K562 (cell line): Measurements from ENCODE around the gene GPRIN1. TPM values are rescaled to one million over a fixed set of nuclear protein-coding genes. Genes with fewer than 3 reads are reported as not detected.

Experiments
- ATAC-seq: fragments of 200-7000 bp; cut with Tn5 transposase; 3 replicates; pipeline ENCODE4 v1.9.1; 2020; ENCODE audit warnings: moderate library complexity
- BruUV-seq: library from RNA; stranded (reverse); fragments of 400-500 nt; replicated peaks from 2 replicates; lab custom pipeline; 2021; lab: Mats Ljungman, UMichigan
- CTCF ChIA-PET: fragments of 300-600 bp; formaldehyde crosslinking; extraction: SDS; loops from one replicate; lab custom pipeline; 2021; ENCODE audit warnings: low intra/inter-chr PET ratio; lab: Yijun Ruan, JAX
- POLR2A ChIA-PET: fragments of 300-600, 350-650 bp; sonication (Branson Sonifier 250); formaldehyde crosslinking; extraction: SDS; loops from one replicate; lab custom pipeline; 2021; ENCODE audit warnings: antibody characterized with exemption, inconsistent platforms; lab: Yijun Ruan, JAX
- DNase-seq, 4 experiments: peaks; one replicate each; pipeline versions ENCODE4 v3.0.0 to v3.0.0-alpha.2; 2011 to 2018; ENCODE audit warnings: low spot score in 3 of 4, mixed read lengths in 3 of 4; ENCODE audit errors: extremely low read depth in 1 of 4
- FAIRE-seq: peaks from 2 replicates; lab custom pipeline; 2011; peaks lifted over from hg19 to GRCh38; lab: Jason Lieb, UNC
- H2AFZ ChIP-seq: 2 replicates; pipeline ENCODE4 v1.6.0; 2011; ENCODE audit warnings: low read depth, low read length, control low read depth, inconsistent platforms
- H3K27ac ChIP-seq: fragments of 200-600 bp; 3 replicates; pipeline ENCODE4 v1.8.0; 2011; ENCODE audit warnings: low read depth, mild to moderate bottlenecking, control low read depth, inconsistent platforms, low read length, moderate library complexity, mixed read lengths; ENCODE audit errors: extremely low read depth
- H3K27me3 ChIP-seq, 2 experiments: fragments of 300-600 bp in 1 of 2; 2 replicates in 1 of 2; 3 replicates in 1 of 2; pipeline versions ENCODE4 v1.6.0 to v1.8.0; 2011; ENCODE audit warnings: inconsistent platforms in 2 of 2, low read length in 2 of 2, mild to moderate bottlenecking in 1 of 2, mixed read lengths in 1 of 2, moderate library complexity in 1 of 2; ENCODE audit not compliant: control insufficient read depth in 2 of 2, insufficient read depth in 2 of 2
- H3K36me3 ChIP-seq: fragments of 300-600 bp; 3 replicates; pipeline ENCODE4 v1.8.0; 2011; ENCODE audit warnings: mild to moderate bottlenecking, low read length, inconsistent platforms; ENCODE audit not compliant: control insufficient read depth, insufficient read depth
- H3K4me1 ChIP-seq, 2 experiments: fragments of 200-600 bp in 1 of 2; replicated peaks in 1 of 2; 2 replicates in 1 of 2; 3 replicates in 1 of 2; pipeline versions ENCODE4 v1.5.1 to v1.8.0; 2011; ENCODE audit warnings: inconsistent platforms in 2 of 2, low read length in 2 of 2, mild to moderate bottlenecking in 1 of 2, mixed read lengths in 1 of 2, moderate library complexity in 1 of 2; ENCODE audit not compliant: control insufficient read depth in 2 of 2, insufficient read depth in 2 of 2
- H3K4me2 ChIP-seq: 2 replicates; pipeline ENCODE4 v1.6.1; 2011; ENCODE audit warnings: low read length, control low read depth, inconsistent platforms, mixed read lengths; ENCODE audit not compliant: insufficient read depth
- H3K4me3 ChIP-seq: fragments of 200-600 bp; sonication (generic), shearing (Covaris generic); 2 replicates; pipeline ENCODE4 v1.5.1; 2016; ENCODE audit warnings: control low read depth, inconsistent platforms
- H3K79me2 ChIP-seq: fragments of 200-600 bp; 3 replicates; pipeline ENCODE4 v1.8.0; 2011; ENCODE audit warnings: low read length, inconsistent platforms; ENCODE audit not compliant: control insufficient read depth, insufficient read depth
- H3K9ac ChIP-seq, 2 experiments: 2 replicates each; pipeline versions ENCODE4 v1.6.0 to v1.6.1; 2011; ENCODE audit warnings: low read depth in 2 of 2, low read length in 2 of 2, control low read depth in 1 of 2, inconsistent platforms in 1 of 2, mild to moderate bottlenecking in 1 of 2, mixed read lengths in 1 of 2; ENCODE audit not compliant: insufficient read depth in 1 of 2
- H3K9me1 ChIP-seq: one replicate; pipeline ENCODE4 v1.6.0; 2011; ENCODE audit warnings: inconsistent platforms, mild to moderate bottlenecking, low read length, moderate library complexity; ENCODE audit not compliant: control insufficient read depth, insufficient read depth
- H3K9me3 ChIP-seq: replicated peaks from 2 replicates; pipeline ENCODE4 v1.5.1; 2011; ENCODE audit warnings: low read depth, low read length, inconsistent platforms; ENCODE audit not compliant: control insufficient read depth, insufficient read depth
- H4K20me1 ChIP-seq: replicated peaks from 2 replicates; pipeline ENCODE4 v1.6.1; 2011; ENCODE audit warnings: low read length, inconsistent platforms, mixed read lengths; ENCODE audit not compliant: control insufficient read depth, insufficient read depth
- DMBX1 ChIP-seq: fragments of 250-450 bp; sonication (Bioruptor Pico); IDR thresholded peaks from 2 replicates; pipeline ENCODE4 v1.8.0; 2022; ENCODE audit warnings: inconsistent platforms, mild to moderate bottlenecking, moderate library complexity, borderline replicate concordance
- HDAC2 ChIP-seq: fragments of 450-650 bp; IDR thresholded peaks from 2 replicates; pipeline ENCODE4 v1.6.1; 2016; ENCODE audit warnings: mild to moderate bottlenecking
- IRF1 ChIP-seq: sonication (generic); formaldehyde crosslinking; IDR thresholded peaks from 2 replicates; pipeline ENCODE4 v1.8.0; 2022; ENCODE audit warnings: missing genetic modification reagents, mild to moderate bottlenecking, borderline replicate concordance
- MCM5 ChIP-seq: fragments of 450-650 bp; IDR thresholded peaks from 2 replicates; pipeline ENCODE4 v1.6.1; 2016; ENCODE audit warnings: low read depth
- NR4A1 ChIP-seq, 2 experiments: fragments of 250-450 bp in 1 of 2; fragments of 450-650 bp in 1 of 2; sonication (Bioruptor Pico) in 1 of 2; IDR thresholded peaks; 2 replicates each; pipeline versions ENCODE4 v1.4.0 to v1.6.1; 2016 to 2020; ENCODE audit warnings: mild to moderate bottlenecking in 2 of 2, missing compliant biosample characterization in 1 of 2, missing genetic modification characterization in 1 of 2, moderate library complexity in 1 of 2
- PCBP1 ChIP-seq: fragments of 200-400 bp; formaldehyde crosslinking; IDR thresholded peaks from 2 replicates; pipeline ENCODE4 v1.6.1; 2018; ENCODE audit warnings: mild to moderate bottlenecking, low read depth, low read length; ENCODE audit not compliant: poor library complexity, severe bottlenecking
- TAF7 ChIP-seq: fragments of 450-650 bp; IDR thresholded peaks from 2 replicates; pipeline ENCODE4 v1.6.1; 2016; ENCODE audit warnings: missing genetic modification characterization, missing compliant biosample characterization
- TEAD1 ChIP-seq, 2 experiments: fragments of 450-650 bp in 1 of 2; sonication (generic) in 1 of 2; formaldehyde crosslinking; IDR thresholded peaks; 2 replicates each; pipeline versions ENCODE4 v1.4.0 to v1.8.0; 2020 to 2022; ENCODE audit warnings: mild to moderate bottlenecking in 2 of 2, missing genetic modification reagents in 1 of 2
- ZNF133 ChIP-seq: fragments of 250-450 bp; sonication (Bioruptor Pico); IDR thresholded peaks from 2 replicates; pipeline ENCODE4 v1.4.0; 2020; ENCODE audit warnings: mild to moderate bottlenecking
- WGBS: fragments of 100-300 bp; shearing (Covaris generic); methylation state at CpG from one replicate; pipeline ENCODE4 v1.1.6; 2016; ENCODE audit warnings: low coverage, mixed read lengths; ENCODE audit not compliant: insufficient coverage; ENCODE audit errors: missing lambda C conversion rate; 5-methylcytosine and 5-hydroxymethylcytosine counted together
- in situ Hi-C: fragments of 300-500 bp; cut with MboI; formaldehyde crosslinking; loops from 4 replicates; pipeline ENCODE4 v1.15.0; 2018; ENCODE audit warnings: inconsistent platforms, mixed read lengths
- intact Hi-C: fragments of 100-400 bp; cut with micrococcal nuclease; formaldehyde crosslinking; loops from 2 replicates; pipeline ENCODE4 v1.14.2; 2022
- polyA plus RNA-seq, 8 experiments: library from polyadenylated mRNA; depleted of rRNA in 4 of 8; stranded (reverse) in 5 of 8; unstranded in 3 of 8; fragments of >200 nt; fragmentation: Nextera tagmentation in 2 of 8; fragmentation: Illumina TruSeq in 1 of 8; extraction: Ambion mirVana in 2 of 8; extraction: Trizol in 1 of 8; gene quantifications; 2 replicates each; pipeline versions ENCODE4 v1.2.1 to v1.2.3, GENCODE V29; 2011 to 2014; ENCODE audit warnings: inconsistent platforms in 1 of 8, missing spikeins in 1 of 8
- total RNA-seq, 7 experiments: library from RNA; depleted of rRNA in 6 of 7; stranded (reverse); fragments of >200 nt in 6 of 7; fragmentation: Illumina TruSeq in 2 of 7; extraction: Trizol in 2 of 7; gene quantifications; 2 replicates each; pipeline versions ENCODE4 v1.2.1 to v1.2.3, GENCODE V29; 2011 to 2021; ENCODE audit warnings: low replicate concordance in 1 of 7
- TF ChIP-seq, protein P1 (sequence below), 2 experiments: fragments of 250-450 bp in 1 of 2; fragments of 450-650 bp in 1 of 2; sonication (Bioruptor Pico) in 1 of 2; IDR thresholded peaks; 2 replicates each; pipeline versions ENCODE4 v1.6.1 to v1.8.0; 2016 to 2021; ENCODE audit warnings: mild to moderate bottlenecking in 2 of 2, moderate library complexity in 2 of 2, missing compliant biosample characterization in 1 of 2, missing genetic modification characterization in 1 of 2
- TF ChIP-seq, protein P2 (sequence below): sonication (generic); formaldehyde crosslinking; IDR thresholded peaks from 2 replicates; pipeline ENCODE4 v1.9.0; 2022; ENCODE audit warnings: mild to moderate bottlenecking, missing genetic modification reagents
- TF ChIP-seq, protein P3 (sequence below): fragments of 450-650 bp; IDR thresholded peaks from 2 replicates; pipeline ENCODE4 v1.6.1; 2016; ENCODE audit warnings: antibody characterized with exemption

Gene GPRIN1
- total and polyA plus RNA-seq, 9 of the 15 experiments (the other 6 are each of a cell fraction or from before 2014, with no cell fraction given) = 0.15 to 11.6 (median 4.4) TPM

DNA sequence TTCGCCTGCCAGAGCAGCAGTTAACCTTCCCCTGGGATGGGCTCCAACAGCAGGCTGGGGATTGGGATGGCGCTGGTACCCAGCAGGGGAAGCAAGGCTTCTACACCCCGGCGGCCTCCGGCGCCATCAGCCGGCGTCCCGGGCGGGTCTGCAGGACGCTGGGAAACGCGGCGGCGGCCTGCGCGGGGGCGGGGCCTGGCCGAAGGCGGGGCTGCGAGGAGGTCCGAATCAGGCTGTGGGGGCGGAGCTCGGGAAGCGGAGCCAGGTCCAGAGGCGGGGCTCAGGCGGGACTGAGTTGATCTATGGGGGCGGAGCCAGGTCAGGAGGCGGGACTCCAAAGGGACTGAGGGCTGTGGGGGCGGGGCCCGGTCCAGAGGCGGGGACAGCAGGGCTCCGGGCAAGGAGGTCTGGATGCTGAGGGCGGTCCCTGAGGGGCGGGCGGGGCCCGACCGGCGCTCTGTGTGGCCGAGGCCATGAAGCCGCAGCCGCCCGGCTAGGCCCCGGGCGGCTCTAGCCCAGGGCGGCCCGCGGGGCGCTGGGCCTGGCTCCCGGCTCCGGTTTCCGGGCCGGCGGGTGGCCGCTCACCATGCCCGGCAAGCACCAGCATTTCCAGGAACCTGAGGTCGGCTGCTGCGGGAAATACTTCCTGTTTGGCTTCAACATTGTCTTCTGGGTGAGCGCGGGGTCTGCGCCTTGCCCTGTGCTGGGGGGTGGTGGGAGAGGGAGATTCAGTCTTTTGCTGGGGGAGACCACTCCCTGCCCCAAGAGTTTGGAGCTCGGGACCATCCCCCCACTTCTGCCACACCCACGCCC is 37.3 kb upstream of the GPRIN1 start, which contains the start of gene TSPAN17 (continued):
- TF ChIP-seq IRF1 = no peak

DNA sequence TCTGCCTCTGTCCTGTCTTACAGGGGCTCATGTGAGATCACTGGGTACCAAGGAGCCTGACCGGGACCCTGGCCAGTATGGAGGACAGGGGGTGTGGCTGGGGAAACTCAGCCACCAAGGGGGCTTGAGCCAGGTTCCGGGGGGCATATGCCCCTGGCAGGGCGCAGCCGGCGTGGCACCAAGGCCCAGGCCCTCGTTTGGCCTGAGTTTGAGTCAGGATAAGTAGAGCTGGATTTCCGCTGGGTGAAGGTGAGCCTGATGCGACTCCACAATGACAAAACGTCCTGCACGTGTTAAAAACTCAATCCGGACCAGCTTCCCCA is 36.7 kb upstream of the GPRIN1 start:
- peaks cover 19% of the 10 kb centered on the region for H4K20me1 ChIP-seq
- peak overlapping the region; percentile 97 for H2AFZ ChIP-seq
- peak overlapping the region; percentile 31 for H3K4me3 ChIP-seq
- H3K27me3 ChIP-seq = no peaks in the 10 kb centered on the region
- H3K9ac ChIP-seq = peak overlapping the region; percentile 51 to 88
- no peak for FAIRE-seq
- intact Hi-C loops = loop anchor here (10.0 kb wide), 1 partner anchor 72 kb away; no protein-coding TSS in a partner anchor
- peaks cover 50 to 85% of the 10 kb centered on the region in 2 experiments for H3K4me1 ChIP-seq
- H3K9me3 ChIP-seq = no peaks in the 10 kb centered on the region
- peak in 1 of 4 experiments; percentile 21 for DNase-seq
- TF ChIP-seq TEAD1 (CRISPR knock-in tag; IDR thresholded peaks at IDR 0.05) (peak in 1 of 2 experiments; percentile 43; a peak in 1 of 4 replicates), DMBX1 (CRISPR knock-in tag) (0 out of 2 replicates have a peak, but pooled peaks have one; percentile 46), TAF7 (tag) (0 out of 2 replicates have a peak, but pooled peaks have one; percentile 22), MCM5 (no peak), PCBP1 (no peak), HDAC2 (0 out of 2 replicates have a peak, but pooled peaks have one; percentile 25), ZNF133 (CRISPR knock-in tag) (0 out of 2 replicates have a peak, but pooled peaks have one; percentile 19), NR4A1 (CRISPR knock-in tag; IDR thresholded peaks at IDR 0.05) (no peak; the same call in 1 of the 2 replicates), NR4A1 (tag; IDR thresholded peaks at IDR 0.05) (0 out of 2 replicates have a peak, but pooled peaks have one; percentile 35)
- TF ChIP-seq, protein P1, sequence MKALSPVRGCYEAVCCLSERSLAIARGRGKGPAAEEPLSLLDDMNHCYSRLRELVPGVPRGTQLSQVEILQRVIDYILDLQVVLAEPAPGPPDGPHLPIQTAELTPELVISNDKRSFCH (CRISPR knock-in tag; IDR thresholded peaks at IDR 0.05) = no peak
- TF ChIP-seq, protein P1 (tag; IDR thresholded peaks at IDR 0.05) = peak; percentile 50; the same call in 1 of the 2 replicates
- TF ChIP-seq, protein P2, sequence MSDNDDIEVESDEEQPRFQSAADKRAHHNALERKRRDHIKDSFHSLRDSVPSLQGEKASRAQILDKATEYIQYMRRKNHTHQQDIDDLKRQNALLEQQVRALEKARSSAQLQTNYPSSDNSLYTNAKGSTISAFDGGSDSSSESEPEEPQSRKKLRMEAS (CRISPR knock-in tag) = peak; percentile 84; the same call in 1 of the 2 replicates
- TF ChIP-seq, protein P3, sequence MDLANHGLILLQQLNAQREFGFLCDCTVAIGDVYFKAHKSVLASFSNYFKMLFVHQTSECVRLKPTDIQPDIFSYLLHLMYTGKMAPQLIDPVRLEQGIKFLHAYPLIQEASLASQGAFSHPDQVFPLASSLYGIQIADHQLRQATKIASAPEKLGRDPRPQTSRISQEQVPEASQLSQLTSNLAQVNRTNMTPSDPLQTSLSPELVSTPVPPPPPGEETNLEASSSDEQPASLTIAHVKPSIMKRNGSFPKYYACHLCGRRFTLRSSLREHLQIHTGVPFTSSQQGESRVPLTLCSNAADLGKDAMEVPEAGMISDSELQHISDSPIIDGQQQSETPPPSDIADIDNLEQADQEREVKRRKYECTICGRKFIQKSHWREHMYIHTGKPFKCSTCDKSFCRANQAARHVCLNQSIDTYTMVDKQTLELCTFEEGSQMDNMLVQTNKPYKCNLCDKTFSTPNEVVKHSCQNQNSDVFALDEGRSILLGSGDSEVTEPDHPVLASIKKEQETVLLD = 0 out of 2 replicates have a peak, but pooled peaks have one; percentile 16
- TF ChIP-seq, all 486 proteins: peak for 9
- in situ Hi-C loops = no loop called here
- CTCF ChIA-PET = no interaction called here
- Histone ChIP-seq H3K36me3 (peaks cover 1% of the 10 kb centered on the region; the same call in 1 of the 3 replicates), H3K79me2 (peaks cover 41% of the 10 kb centered on the region), H3K9me1 (peaks cover 10% of the 10 kb centered on the region), H3K4me2 (peak overlapping the region; percentile 85), H3K27ac (peak overlapping the region; percentile 36; the same call in 2 of the 3 replicates)
- 21% methylated on average over 11 of the region's 11 CpGs for WGBS
- POLR2A ChIA-PET = interaction anchor here (0.6 to 2.1 kb wide), 4 partner anchors 11 to 710 kb away, joined by 3 to 10 read pairs (median 5); no protein-coding TSS in a partner anchor
- BruUV-seq = TSS peak; percentile 81
- ATAC-seq = no peak; the same call in 2 of the 3 replicates
